ENCODE measurements around the gene COPZ1.
"Not testable (repeated sequence)": the region's sequence is repeated elsewhere in the genome, so short reads cannot be mapped to it uniquely, and the experiment has no call there.

COPZ1 gene
- total RNA-seq = 85.0 to 116 (median 95.2) reads per million in 4 experiments

- peak; percentile 91 for DNase-seq
These were observed at the start of gene COPZ1 for GRCh38 chr12:54324617-54325441. TSS of gene COPZ1 (plus strand) at chr12:54325131. CDS start at chr12:54325164, 33 bp downstream.

GRCh38 chr12:54276368-54276767 is 48.6 kb upstream of the COPZ1 start:
- no peak for DNase-seq

GRCh38 chr12:54277823-54278276 is 47.1 kb upstream of the COPZ1 start:
- no peak for DNase-seq

GRCh38 chr12:54279227-54279631 is 45.7 kb upstream of the COPZ1 start:
- DNase-seq = no peak

GRCh38 chr12:54279632-54280467 is 45.1 kb upstream of the COPZ1 start, which contains the start of gene CBX5:
TSS of gene CBX5 (minus strand) at chr12:54280122. CDS start at chr12:54257650, 22,472 bp downstream.
- peak; percentile 100 for DNase-seq

- peak; percentile 93 for DNase-seq
These were observed 44.3 kb upstream of the COPZ1 start, which contains the start of gene HNRNPA1 for GRCh38 chr12:54280468-54281260. TSS of gene HNRNPA1 (plus strand) at chr12:54280726. CDS start at chr12:54280808, 82 bp downstream.

- DNase-seq = not testable (repeated sequence)
These were observed 43.7 kb upstream of the COPZ1 start for GRCh38 chr12:54281261-54281638.

GRCh38 chr12:54281694-54282093 is 43.2 kb upstream of the COPZ1 start:
- DNase-seq = not testable (repeated sequence)

- no peak for DNase-seq
These were observed 41.9 kb upstream of the COPZ1 start for GRCh38 chr12:54282949-54283593.

GRCh38 chr12:54284070-54284780 is 40.7 kb upstream of the COPZ1 start:
- DNase-seq = not testable (repeated sequence)

- DNase-seq = no peak
These were observed 39.5 kb upstream of the COPZ1 start for GRCh38 chr12:54285150-54286041.

- no peak for DNase-seq
These were observed 38.6 kb upstream of the COPZ1 start for GRCh38 chr12:54286042-54287030.

- no peak for DNase-seq
These were observed 37.4 kb upstream of the COPZ1 start for GRCh38 chr12:54287261-54288157.

GRCh38 chr12:54292083-54292930 is 32.6 kb upstream of the COPZ1 start:
- DNase-seq = no peak

- DNase-seq = no peak
These were observed 32.0 kb upstream of the COPZ1 start for GRCh38 chr12:54292931-54293241.

- DNase-seq = peak; percentile 25
These were observed 30.6 kb upstream of the COPZ1 start for GRCh38 chr12:54294152-54294952.
